Suprapubic skin (tissue), 4 donors: ENCODE data around the gene SPDYC. TPM values are rescaled to one million over a fixed set of nuclear protein-coding genes. Genes with fewer than 3 reads are reported as not detected.

Experiments
- DNase-seq, 2 donors: peaks; one replicate each; pipeline ENCODE4 v3.0.0-alpha.2; 2019; ENCODE audit warnings: low spot score in 2 of 2
- H3K27ac ChIP-seq: fragments of 200-600 bp; sonication (generic); one replicate; pipeline ENCODE4 v1.5.1; 2019
- H3K27me3 ChIP-seq: fragments of 200-600 bp; sonication (generic); one replicate; pipeline ENCODE4 v1.5.1; 2019
- H3K36me3 ChIP-seq: fragments of 200-600 bp; sonication (generic); one replicate; pipeline ENCODE4 v1.5.1; 2019
- H3K4me1 ChIP-seq: fragments of 200-600 bp; sonication (generic); one replicate; pipeline ENCODE4 v1.5.1; 2019
- H3K4me3 ChIP-seq: fragments of 200-600 bp; sonication (generic); one replicate; pipeline ENCODE4 v1.5.1; 2019; ENCODE audit warnings: mild to moderate bottlenecking
- H3K9me3 ChIP-seq: fragments of 200-600 bp; sonication (generic); one replicate; pipeline ENCODE4 v1.5.1; 2019
- EP300 ChIP-seq: sonication (generic); formaldehyde crosslinking; IDR thresholded peaks from one replicate; pipeline ENCODE4 v1.6.1; 2017; ENCODE audit warnings: antibody characterized with exemption
- POLR2A ChIP-seq, 2 donors: fragments of 450-650 bp; IDR thresholded peaks; one replicate each; pipeline ENCODE4 v1.6.1; 2017; ENCODE audit warnings: antibody characterized with exemption in 2 of 2, mild to moderate bottlenecking in 2 of 2, moderate library complexity in 2 of 2
- POLR2AphosphoS5 ChIP-seq, 3 donors: sonication (generic); formaldehyde crosslinking; IDR thresholded peaks; one replicate each; pipeline ENCODE4 v1.6.1; 2017; ENCODE audit warnings: antibody characterized with exemption in 3 of 3
- WGBS: methylation state at CpG from one replicate; pipeline ENCODE4 v1.1.5; 2018; 5-methylcytosine and 5-hydroxymethylcytosine counted together
- total RNA-seq, 4 donors: library from RNA; depleted of rRNA; stranded (reverse); fragments of >200 nt; gene quantifications; one replicate each; pipeline ENCODE4 v1.1.0, GENCODE V29; 2016
- TF ChIP-seq, protein P1 (sequence below), 2 donors: fragments of 200-600 bp in 1 of 2; fragments of 450-650 bp in 1 of 2; sonication (generic) in 1 of 2; IDR thresholded peaks; one replicate each; pipeline ENCODE4 v1.5.1; 2016 to 2019; ENCODE audit warnings: antibody characterized with exemption in 2 of 2, mild to moderate bottlenecking in 1 of 2, moderate library complexity in 1 of 2

SPDYC gene
- total RNA-seq, 4 donors from 2014 or later = not detected

DNA sequence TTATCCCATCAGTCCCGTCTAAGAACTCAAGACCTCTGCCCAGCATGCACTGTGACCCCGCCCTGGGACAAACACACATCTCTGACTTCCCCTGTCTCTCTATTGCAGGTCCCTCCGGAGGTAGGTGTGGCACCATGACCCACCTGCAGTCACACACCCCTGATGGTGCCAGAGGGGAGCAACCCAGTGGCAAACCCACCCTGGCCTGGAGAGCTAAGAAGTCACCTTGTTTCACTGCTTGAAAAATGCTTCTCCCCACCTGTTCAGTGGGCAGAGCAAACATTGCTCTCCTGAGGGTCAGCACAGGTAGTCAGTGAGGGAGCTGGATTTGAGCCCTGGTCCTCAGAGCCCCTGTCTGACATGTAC lies 35.6 kb downstream of the SPDYC start:
- TF ChIP-seq, protein P1, sequence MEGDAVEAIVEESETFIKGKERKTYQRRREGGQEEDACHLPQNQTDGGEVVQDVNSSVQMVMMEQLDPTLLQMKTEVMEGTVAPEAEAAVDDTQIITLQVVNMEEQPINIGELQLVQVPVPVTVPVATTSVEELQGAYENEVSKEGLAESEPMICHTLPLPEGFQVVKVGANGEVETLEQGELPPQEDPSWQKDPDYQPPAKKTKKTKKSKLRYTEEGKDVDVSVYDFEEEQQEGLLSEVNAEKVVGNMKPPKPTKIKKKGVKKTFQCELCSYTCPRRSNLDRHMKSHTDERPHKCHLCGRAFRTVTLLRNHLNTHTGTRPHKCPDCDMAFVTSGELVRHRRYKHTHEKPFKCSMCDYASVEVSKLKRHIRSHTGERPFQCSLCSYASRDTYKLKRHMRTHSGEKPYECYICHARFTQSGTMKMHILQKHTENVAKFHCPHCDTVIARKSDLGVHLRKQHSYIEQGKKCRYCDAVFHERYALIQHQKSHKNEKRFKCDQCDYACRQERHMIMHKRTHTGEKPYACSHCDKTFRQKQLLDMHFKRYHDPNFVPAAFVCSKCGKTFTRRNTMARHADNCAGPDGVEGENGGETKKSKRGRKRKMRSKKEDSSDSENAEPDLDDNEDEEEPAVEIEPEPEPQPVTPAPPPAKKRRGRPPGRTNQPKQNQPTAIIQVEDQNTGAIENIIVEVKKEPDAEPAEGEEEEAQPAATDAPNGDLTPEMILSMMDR (IDR thresholded peaks at IDR 0.05) = no peak
- TF ChIP-seq POLR2A (IDR thresholded peaks at IDR 0.05) (no peak), EP300 (no peak), POLR2AphosphoS5 (IDR thresholded peaks at IDR 0.05) (no peak)
- Histone ChIP-seq H3K27me3 (no peaks in the 10 kb centered on the region), H3K4me3 (no peak overlapping the region), H3K36me3 (peaks cover 88% of the 10 kb centered on the region), H3K9me3 (no peaks in the 10 kb centered on the region), H3K4me1 (no peaks in the 10 kb centered on the region), H3K27ac (no peak overlapping the region)
- peak in 1 of 2 donors; percentile 55 for DNase-seq
- no CpG with 5 or more reads among the region's 3 CpGs for WGBS

DNA sequence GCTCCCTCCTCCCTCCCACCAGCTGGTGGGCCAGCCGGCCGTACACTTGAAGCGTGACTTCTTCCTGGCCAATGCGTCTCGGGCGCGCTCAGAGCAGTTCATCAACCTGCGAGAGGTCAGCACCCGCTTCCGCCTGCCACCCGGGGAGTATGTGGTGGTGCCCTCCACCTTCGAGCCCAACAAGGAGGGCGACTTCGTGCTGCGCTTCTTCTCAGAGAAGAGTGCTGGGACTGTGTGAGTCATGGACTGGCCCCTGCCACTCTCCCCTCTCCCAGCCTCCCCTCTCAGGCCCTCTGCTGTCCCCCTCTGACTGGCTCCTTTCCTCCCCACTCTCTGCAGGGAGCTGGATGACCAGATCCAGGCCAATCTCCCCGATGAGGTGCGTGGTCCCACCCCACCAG lies 36.4 kb downstream of the SPDYC start:
- H3K4me3 ChIP-seq = no peak overlapping the region
- peak in 1 of 2 donors; percentile 67 for DNase-seq
- H3K27ac ChIP-seq = no peak overlapping the region
- TF ChIP-seq, protein P1 (IDR thresholded peaks at IDR 0.05) = no peak
- TF ChIP-seq POLR2AphosphoS5 (IDR thresholded peaks at IDR 0.05) (no peak), EP300 (no peak), POLR2A (IDR thresholded peaks at IDR 0.05) (no peak)
- peaks cover 89% of the 10 kb centered on the region for H3K36me3 ChIP-seq
- H3K4me1 ChIP-seq = no peaks in the 10 kb centered on the region
- H3K9me3 ChIP-seq = no peaks in the 10 kb centered on the region
- H3K27me3 ChIP-seq = no peaks in the 10 kb centered on the region
- 93% methylated on average over 12 of the region's 17 CpGs for WGBS

DNA sequence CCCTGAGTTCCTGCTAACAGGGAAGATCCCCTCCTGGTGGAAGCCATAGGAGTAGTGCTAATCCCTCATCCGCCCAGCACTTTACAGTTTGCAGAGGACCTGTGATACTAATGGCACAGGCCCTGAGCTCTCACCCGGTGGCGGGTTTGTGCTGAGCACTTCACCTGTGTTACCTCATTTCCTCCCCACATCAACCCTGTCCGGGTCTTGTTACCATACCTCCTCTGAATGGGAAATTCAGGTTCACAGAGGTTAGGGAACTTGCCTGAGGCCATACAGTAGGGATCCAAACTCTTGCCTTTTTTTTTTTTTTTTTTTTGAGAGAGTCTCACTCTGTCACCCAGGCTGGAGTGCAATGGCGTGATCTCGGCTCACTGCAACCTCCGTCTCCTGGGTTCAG lies 36.9 kb downstream of the SPDYC start:
- TF ChIP-seq EP300 (no peak), POLR2A (IDR thresholded peaks at IDR 0.05) (no peak), POLR2AphosphoS5 (IDR thresholded peaks at IDR 0.05) (no peak)
- TF ChIP-seq, protein P1 (IDR thresholded peaks at IDR 0.05) = no peak
- H3K27me3 ChIP-seq = no peaks in the 10 kb centered on the region
- peak in 1 of 2 donors; percentile 59 for DNase-seq
- H3K9me3 ChIP-seq = no peaks in the 10 kb centered on the region
- 90% methylated on average over 7 of the region's 7 CpGs for WGBS
- no peaks in the 10 kb centered on the region for H3K4me1 ChIP-seq
- peaks cover 90% of the 10 kb centered on the region for H3K36me3 ChIP-seq
- H3K4me3 ChIP-seq = no peak overlapping the region
- H3K27ac ChIP-seq = no peak overlapping the region

DNA sequence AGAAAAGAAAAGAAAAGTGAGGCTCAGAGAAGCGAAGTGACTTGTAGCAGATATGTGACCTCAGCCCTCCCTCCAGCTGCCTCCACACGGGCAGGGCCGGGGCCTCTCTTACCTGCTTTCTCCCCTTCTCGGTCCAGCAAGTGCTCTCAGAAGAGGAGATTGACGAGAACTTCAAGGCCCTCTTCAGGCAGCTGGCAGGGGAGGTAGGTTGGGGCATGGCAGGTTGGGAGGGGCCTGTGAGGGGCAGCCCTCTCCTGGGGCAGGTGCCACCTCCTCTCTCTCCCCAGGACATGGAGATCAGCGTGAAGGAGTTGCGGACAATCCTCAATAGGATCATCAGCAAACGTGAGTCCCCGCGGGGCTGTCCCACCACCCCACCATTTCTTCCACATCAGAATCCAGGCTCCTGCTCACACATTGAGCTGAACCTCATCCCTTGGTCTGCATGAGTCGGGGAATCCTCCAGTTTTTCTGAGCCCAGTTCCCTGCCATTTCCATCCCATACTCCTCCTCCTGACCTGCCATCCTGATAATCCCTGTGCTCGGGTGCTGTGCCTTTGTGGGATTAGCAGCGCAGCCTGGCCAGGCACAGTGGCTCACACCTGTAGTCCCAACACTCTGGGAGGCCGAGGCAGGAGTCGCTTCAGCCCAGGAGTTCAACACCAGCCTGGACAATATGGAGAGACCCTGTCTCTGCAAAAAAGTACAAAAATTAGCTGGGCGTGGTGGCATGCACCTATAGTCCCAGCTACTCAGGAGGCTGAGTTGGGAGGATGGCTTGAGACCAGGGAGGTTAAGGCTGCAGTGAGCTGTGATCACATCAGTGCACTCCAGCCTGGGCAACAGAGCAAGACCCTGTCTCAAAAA lies 38.1 kb downstream of the SPDYC start:
- DNase-seq = peak in 1 of 2 donors; percentile 41
- no peak for TF ChIP-seq EP300
- TF ChIP-seq POLR2AphosphoS5 (IDR thresholded peaks at IDR 0.05) = no peak
- TF ChIP-seq, protein P1 (IDR thresholded peaks at IDR 0.05) = no peak
- TF ChIP-seq POLR2A (IDR thresholded peaks at IDR 0.05) = no peak
- 89% methylated on average over 15 of the region's 16 CpGs for WGBS
- Histone ChIP-seq H3K4me3 (no peak overlapping the region), H3K27me3 (no peaks in the 10 kb centered on the region), H3K36me3 (peaks cover 81% of the 10 kb centered on the region), H3K4me1 (no peaks in the 10 kb centered on the region), H3K9me3 (no peaks in the 10 kb centered on the region), H3K27ac (no peak overlapping the region)

DNA sequence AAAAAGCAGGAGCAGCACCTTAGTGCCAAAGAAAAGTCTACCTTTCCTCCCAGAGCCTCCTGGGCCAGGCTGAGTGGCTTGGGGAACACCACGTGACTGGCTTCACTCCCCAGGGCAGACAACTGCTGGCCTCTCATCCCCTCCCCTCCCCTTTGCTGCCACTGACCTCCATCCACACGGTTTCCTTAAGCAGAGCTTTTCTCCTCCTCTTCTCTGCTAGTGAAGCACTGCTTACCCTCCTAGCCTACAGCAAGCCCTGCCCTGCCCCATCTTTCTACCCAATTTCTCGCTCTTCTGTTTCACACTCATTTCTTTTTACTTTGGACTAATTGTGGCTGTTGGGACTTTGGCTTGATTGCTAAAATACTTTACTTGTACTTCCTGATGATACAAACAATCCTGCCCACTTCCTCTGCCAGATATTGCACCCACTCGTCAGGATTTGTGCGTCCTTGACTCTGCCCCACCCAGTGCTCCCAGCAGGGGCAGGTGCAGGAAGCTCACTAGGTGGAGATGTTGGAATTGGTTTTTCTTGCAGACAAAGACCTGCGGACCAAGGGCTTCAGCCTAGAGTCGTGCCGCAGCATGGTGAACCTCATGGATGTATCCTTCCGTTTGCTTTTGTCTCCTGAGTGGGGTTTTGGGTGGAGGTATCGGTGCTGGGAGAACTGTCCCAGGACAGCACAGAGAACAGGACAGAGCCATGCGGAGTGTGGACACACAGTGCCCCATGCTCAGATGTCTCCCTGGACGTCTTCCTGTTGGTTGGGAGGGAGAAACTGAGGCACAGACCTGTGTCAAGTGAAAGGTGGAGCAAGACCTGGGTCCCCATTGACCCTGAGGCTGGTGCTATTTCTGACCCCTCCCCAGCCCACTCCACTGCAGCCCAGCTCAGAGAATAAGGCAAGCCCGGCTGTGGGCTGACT lies 39.0 kb downstream of the SPDYC start:
- H3K4me3 ChIP-seq = no peak overlapping the region
- peak in 1 of 2 donors; percentile 34 for DNase-seq
- no peaks in the 10 kb centered on the region for H3K27me3 ChIP-seq
- H3K27ac ChIP-seq = no peak overlapping the region
- peaks cover 79% of the 10 kb centered on the region for H3K36me3 ChIP-seq
- no peaks in the 10 kb centered on the region for H3K4me1 ChIP-seq
- WGBS = 79% methylated on average over 13 of the region's 13 CpGs
- no peaks in the 10 kb centered on the region for H3K9me3 ChIP-seq
- TF ChIP-seq POLR2A (IDR thresholded peaks at IDR 0.05) (no peak), POLR2AphosphoS5 (IDR thresholded peaks at IDR 0.05) (no peak), EP300 (no peak)
- TF ChIP-seq, protein P1 (IDR thresholded peaks at IDR 0.05) = no peak
